Progenitor cell of endocrine pancreas (in vitro differentiated cells): Measurements from ENCODE around the gene PNPLA2. TPM values are rescaled to one million over a fixed set of nuclear protein-coding genes. Genes with fewer than 3 reads are reported as not detected.

ENCODE experiments used
- DNase-seq: peaks from one replicate; pipeline ENCODE4 v3.0.0; 2021; ENCODE audit warnings: low spot score; ENCODE audit not compliant: unreplicated experiment
- H3K27ac Mint-ChIP-seq: 2 replicates; pipeline ENCODE4 v1.8.0; 2021; ENCODE audit warnings: mild to moderate bottlenecking, moderate library complexity, mixed read lengths
- H3K27me3 Mint-ChIP-seq: 2 replicates; pipeline ENCODE4 v1.8.0; 2021; ENCODE audit warnings: mixed read lengths
- H3K36me3 Mint-ChIP-seq: 2 replicates; pipeline ENCODE4 v1.8.0; 2022; ENCODE audit warnings: mixed read lengths; ENCODE audit not compliant: insufficient read depth
- H3K4me1 Mint-ChIP-seq: 2 replicates; pipeline ENCODE4 v1.8.0; 2021; ENCODE audit warnings: low read depth, mixed read lengths
- H3K4me3 Mint-ChIP-seq: 2 replicates; pipeline ENCODE4 v1.8.0; 2021; ENCODE audit warnings: low read depth, mild to moderate bottlenecking, moderate library complexity, mixed read lengths
- H3K9me3 Mint-ChIP-seq: 2 replicates; pipeline ENCODE4 v1.8.0; 2021; ENCODE audit warnings: low read depth, mixed read lengths
- total RNA-seq: library from RNA; stranded (reverse); gene quantifications from 2 replicates; pipeline ENCODE4 v1.2.1, GENCODE V29; 2021
- TF ChIP-seq, protein P1 (sequence below): fragments of 200-600 bp; sonication (generic); IDR thresholded peaks from one replicate; pipeline ENCODE4 v1.5.0; 2021; ENCODE audit warnings: antibody characterized with exemption, mild to moderate bottlenecking; ENCODE audit not compliant: unreplicated experiment

The PNPLA2 gene
- total RNA-seq, 1 donor from 2014 or later, result 51.1 TPM

DNA sequence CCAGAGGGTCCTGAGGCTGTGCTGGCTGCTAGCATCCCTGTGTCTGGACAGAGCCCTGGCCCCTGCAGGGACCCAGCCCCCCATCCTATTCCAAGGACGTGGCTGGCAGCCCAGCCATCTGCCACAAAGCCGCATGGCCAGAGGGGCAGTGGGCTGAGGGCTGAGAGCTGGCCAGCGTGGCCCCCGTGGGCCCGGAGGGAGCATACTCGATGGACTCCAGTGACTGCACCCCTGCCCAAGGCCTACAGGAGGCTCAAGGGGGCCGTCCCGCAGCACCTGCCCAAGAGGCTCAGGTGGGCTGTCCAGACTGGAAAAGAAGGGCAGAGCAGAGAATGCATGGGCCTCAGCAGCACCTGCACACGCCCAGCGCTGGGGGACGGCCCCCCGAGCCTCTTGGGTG lies 37.1 kb downstream of the PNPLA2 start:
- Mint-ChIP-seq H3K27ac (no peak overlapping the region), H3K27me3 (peaks cover 8% of the 10 kb centered on the region), H3K4me3 (no peak overlapping the region), H3K36me3 (no peaks in the 10 kb centered on the region), H3K9me3 (no peaks in the 10 kb centered on the region), H3K4me1 (no peaks in the 10 kb centered on the region)
- TF ChIP-seq, protein P1, sequence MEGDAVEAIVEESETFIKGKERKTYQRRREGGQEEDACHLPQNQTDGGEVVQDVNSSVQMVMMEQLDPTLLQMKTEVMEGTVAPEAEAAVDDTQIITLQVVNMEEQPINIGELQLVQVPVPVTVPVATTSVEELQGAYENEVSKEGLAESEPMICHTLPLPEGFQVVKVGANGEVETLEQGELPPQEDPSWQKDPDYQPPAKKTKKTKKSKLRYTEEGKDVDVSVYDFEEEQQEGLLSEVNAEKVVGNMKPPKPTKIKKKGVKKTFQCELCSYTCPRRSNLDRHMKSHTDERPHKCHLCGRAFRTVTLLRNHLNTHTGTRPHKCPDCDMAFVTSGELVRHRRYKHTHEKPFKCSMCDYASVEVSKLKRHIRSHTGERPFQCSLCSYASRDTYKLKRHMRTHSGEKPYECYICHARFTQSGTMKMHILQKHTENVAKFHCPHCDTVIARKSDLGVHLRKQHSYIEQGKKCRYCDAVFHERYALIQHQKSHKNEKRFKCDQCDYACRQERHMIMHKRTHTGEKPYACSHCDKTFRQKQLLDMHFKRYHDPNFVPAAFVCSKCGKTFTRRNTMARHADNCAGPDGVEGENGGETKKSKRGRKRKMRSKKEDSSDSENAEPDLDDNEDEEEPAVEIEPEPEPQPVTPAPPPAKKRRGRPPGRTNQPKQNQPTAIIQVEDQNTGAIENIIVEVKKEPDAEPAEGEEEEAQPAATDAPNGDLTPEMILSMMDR, result no peak
- no peak for DNase-seq

DNA sequence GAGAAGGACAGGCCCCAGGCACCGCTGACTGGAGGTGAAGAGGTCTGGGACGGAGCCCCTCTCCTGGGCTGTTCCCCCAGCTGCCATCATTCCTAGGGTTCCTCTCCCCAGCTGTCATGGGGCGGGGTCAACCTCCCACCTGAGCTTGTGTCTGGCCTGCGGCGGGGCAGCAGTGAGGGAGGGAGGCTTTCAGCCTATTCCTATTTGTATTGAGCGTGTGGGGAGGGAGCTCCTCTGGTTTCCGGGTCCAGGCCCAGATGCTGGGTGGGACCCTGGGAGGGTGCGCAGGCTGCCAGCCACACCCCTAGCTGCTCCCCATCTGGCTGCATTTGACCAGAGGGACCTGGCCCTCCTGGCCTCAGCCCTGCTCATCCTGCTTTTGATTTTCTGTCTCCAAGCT lies 37.7 kb downstream of the PNPLA2 start:
- Mint-ChIP-seq H3K9me3 (no peaks in the 10 kb centered on the region), H3K4me1 (no peaks in the 10 kb centered on the region), H3K27me3 (peaks cover 3% of the 10 kb centered on the region), H3K27ac (no peak overlapping the region), H3K36me3 (no peaks in the 10 kb centered on the region), H3K4me3 (no peak overlapping the region)
- DNase-seq, result no peak
- TF ChIP-seq, protein P1, result no peak

DNA sequence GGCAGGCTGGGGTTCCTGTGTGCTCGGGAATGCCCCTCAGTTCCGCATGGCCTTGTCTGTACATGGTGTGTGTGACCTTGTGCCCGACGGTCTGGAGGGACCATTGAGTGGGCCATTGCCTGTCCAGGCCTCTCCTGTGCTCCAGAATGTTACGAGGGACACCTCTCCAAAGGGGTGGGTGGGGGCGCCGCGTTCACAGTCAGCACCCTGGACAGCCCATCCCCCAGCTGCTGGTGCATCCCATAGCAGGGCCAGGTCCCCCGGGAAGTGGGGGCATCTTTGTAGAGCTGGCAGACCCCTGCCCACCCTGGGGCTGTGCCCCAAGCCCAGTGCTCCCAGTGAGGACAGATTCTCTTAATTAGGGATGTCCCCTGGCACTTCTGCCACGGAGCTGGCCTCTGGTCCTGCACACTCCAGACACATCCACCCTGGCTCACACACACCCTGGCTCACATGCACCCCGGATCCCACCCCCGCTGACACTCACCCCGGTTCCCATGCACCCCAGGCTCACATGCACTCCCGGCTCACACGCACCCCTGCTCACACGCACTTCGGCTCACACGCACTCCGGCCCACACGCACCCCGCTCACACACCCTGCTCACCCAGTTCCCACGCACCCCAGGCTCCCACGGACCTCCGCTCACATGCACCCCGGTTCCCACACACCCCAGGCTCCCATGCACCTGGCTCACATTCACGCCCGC lies 39.5 kb downstream of the PNPLA2 start:
- H3K27me3 Mint-ChIP-seq, result no peaks in the 10 kb centered on the region
- no peaks in the 10 kb centered on the region for H3K36me3 Mint-ChIP-seq
- no peak overlapping the region for H3K27ac Mint-ChIP-seq
- no peaks in the 10 kb centered on the region for H3K9me3 Mint-ChIP-seq
- peaks cover under 1% of the 10 kb centered on the region for H3K4me1 Mint-ChIP-seq
- no peak for DNase-seq
- TF ChIP-seq, protein P1, result no peak
- H3K4me3 Mint-ChIP-seq, result no peak overlapping the region

DNA sequence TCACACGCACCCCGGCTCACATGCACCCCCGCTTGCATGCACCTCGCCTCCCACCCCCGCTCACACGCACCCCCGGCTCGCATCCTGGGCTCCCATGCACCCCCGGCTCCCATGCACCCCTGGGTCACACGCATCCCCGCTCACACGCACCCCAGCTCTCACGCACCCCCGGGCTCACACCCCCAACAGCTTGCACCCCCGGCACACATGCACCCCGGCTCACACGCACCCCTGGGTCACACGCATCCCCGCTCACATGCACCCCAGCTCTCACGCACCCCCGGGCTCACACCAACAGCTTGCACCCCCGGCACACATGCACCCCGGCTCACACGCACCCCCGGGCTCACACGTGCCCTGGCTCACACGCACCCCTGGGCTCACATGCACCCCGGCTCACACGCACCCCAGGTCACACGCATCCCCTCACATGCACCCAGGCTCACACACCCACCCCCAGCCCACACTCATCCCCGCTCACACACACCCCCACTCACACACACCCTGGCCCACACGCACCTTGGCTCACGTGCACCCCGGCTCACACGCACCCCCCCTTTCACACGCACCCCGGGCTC lies 40.1 kb downstream of the PNPLA2 start:
- no peaks in the 10 kb centered on the region for H3K9me3 Mint-ChIP-seq
- no peak overlapping the region for H3K4me3 Mint-ChIP-seq
- DNase-seq, result no peak
- no peak overlapping the region for H3K27ac Mint-ChIP-seq
- H3K4me1 Mint-ChIP-seq, result peaks cover 2% of the 10 kb centered on the region
- no peaks in the 10 kb centered on the region for H3K36me3 Mint-ChIP-seq
- TF ChIP-seq, protein P1, result no peak
- H3K27me3 Mint-ChIP-seq, result no peaks in the 10 kb centered on the region

DNA sequence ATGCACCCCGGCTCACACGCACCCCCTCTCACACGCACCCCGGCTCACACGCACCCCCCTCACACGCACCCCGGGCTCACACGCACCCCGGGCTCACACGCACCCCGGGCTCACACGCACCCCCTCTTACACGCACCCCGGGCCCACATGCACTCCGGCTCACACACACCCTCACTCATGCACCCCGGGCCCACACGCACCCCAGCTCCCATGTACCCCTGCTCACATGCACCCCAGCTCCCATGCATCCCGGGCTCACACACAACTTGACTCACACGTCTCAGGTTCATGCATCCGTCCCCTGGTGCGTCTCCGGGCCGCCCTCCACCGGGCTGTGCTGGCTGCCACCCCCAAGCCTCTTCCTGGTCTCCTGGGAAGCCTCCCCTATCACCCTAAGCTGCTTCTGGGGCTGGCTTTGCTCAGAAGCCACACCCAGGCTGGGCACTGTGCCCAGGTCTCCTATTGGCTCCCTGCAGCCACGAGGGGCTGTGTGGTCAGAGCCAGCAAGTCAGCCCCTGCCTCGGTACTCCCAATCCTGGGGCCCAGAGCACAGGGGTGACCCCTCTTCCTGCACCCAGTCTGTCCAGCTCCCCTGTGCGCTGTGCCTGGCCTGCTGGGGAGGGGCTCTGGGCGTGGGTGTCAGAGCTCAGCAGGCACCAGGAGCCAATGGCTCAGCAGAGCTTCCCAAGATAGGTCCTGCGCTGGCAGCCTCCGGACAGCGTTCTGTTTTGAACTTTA lies 40.8 kb downstream of the PNPLA2 start:
- H3K27me3 Mint-ChIP-seq, result no peaks in the 10 kb centered on the region
- no peak overlapping the region for H3K27ac Mint-ChIP-seq
- TF ChIP-seq, protein P1, result no peak
- H3K4me1 Mint-ChIP-seq, result peaks cover 2% of the 10 kb centered on the region
- DNase-seq, result no peak
- H3K36me3 Mint-ChIP-seq, result no peaks in the 10 kb centered on the region
- no peaks in the 10 kb centered on the region for H3K9me3 Mint-ChIP-seq
- no peak overlapping the region for H3K4me3 Mint-ChIP-seq
